Stimulated activated CD4-positive, alpha-beta T cell treated with anti-CD3 and anti-CD28 coated beads, Interleukin-1b, Interleukin-23, amount 100 ng/mL, for 1 hour (primary cell): ENCODE measurements around the gene LMX1B.

Experiments
- DNase-seq, 2 donors: peaks; one replicate each; pipeline ENCODE4 v3.0.0-alpha.2; 2020; ENCODE audit warnings: low read depth in 2 of 2

Gene LMX1B

GRCh38 chr9:126658201-126658825, 44.6 kb downstream of the LMX1B start:
- DNase-seq, result no peak

DNA sequence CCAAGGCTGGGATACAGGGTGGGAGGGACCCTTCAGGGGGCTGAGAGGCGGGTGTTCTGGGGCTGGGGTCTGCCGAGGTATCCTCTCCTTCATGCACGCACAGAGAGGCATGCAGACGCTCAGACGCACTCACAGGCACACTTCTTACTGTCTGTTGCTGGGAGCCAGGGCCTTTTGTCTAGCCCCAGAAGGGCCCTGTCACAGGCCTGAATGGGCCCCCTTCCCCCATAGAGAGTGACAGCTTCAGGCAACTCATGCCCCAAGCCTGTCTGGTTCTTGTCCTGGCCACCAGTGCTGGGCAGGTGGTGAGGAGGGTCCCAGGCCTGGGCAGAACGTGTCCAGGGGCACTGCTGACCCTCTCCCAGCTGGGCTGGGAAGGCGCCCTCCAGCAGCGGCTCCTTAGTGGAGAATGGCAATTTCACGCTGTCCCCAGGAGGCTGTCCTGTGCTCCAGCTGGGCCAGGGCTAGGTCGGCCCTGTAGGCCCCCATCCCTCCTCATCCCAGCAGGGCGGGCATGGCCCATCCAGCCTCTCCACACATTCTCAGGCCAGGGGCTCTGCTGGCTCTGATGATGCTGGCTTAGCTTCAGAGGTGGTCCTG, 45.3 kb downstream of the LMX1B start:
- DNase-seq, result no peak

DNA sequence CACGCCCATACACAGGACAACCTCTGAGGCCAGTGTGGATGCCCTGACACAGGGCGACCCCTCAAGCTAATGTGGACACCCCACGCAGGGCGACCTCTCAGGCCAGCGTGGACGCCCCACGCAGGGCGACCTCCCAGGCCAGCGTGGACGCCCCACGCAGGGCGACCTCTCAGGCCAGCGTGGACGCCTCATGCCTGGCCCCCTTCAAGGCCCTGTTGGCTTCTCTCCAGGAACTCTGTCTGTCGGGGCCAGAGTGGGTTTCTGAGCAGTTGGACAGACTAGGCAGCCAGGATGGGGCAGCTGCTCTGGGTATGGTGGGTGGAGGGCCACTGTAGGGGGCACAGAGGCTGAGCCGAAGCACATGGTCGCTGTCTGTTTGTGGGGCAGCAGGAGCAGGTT, 47.4 kb downstream of the LMX1B start:
- DNase-seq, result no peak

- no peak for DNase-seq
These were observed 48.0 kb downstream of the LMX1B start for GRCh38 chr9:126661521-126662251.

DNA sequence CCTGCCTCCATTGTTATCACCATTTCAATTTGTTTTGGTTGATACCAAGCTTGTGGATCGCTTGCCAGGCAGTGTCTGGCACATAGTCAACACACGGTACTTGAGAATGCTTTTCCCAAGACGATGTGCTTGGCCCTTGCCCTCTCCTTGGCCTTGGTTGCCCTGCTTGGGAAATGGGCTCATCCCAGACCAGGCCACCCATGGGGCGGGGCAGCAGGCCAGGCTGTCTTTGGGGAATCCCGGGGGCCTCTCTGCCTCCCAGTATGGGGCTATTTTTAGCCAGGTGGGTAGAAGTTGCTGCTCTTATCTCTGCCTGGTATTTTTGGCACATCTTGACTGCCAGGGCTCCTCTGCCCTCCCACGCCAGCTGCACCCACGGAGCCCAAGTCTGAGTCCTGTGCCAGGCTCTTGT, 49.9 kb downstream of the LMX1B start:
- DNase-seq, result no peak

- DNase-seq, result no peak
These were observed 51.3 kb downstream of the LMX1B start for GRCh38 chr9:126664900-126665643.

DNA sequence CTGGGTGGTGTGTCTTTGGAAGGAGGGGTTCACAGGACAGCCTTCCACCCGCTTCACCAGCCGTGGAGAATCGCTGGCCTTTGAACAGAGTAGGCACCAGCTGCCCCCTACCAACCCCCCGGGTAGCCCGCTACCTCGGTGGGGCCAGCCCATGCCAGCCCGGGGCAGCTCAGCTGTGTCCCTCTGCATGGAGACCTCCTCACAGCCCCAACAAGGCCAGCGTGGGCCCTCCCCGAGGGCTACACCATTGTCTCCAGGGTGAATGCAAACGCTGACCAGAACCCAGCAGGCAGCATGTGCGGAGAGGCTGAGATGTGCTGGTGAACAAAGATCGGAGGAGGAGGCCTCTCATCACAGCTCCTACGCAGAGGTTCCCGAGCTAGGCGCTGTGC, 51.9 kb downstream of the LMX1B start:
- DNase-seq, result no peak

DNA sequence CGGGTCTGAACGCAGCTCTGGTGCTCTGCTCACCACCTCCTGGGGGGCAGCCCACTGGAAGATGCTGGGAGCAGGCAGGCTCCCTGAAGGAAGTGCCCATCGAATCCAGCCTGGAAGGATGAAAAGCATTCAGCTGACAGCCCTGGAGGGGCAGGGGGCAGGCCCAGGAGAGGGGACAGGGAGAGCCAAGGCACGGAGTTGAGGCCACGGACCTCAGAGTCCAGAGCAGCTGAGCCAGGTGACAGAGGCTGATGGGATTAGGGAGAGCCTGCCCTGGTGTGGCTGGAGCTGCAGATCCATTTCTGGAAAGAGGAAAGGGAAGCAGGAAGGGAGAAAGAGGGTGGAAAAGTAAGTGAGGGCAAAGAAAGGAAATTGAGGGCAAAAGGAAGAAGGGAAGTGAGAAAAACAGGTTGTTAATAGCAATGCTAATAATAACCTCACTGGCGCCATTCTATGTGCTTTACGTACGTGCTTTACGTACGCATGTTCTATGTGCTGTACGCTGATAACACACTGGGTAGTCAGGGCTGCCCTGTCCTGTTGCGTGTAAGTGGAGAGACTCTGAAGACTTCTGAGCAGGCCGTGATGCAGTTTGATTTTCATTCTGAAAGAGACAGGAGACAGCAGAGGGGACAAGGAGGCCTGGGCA, 52.6 kb downstream of the LMX1B start:
- DNase-seq, result no peak

DNA sequence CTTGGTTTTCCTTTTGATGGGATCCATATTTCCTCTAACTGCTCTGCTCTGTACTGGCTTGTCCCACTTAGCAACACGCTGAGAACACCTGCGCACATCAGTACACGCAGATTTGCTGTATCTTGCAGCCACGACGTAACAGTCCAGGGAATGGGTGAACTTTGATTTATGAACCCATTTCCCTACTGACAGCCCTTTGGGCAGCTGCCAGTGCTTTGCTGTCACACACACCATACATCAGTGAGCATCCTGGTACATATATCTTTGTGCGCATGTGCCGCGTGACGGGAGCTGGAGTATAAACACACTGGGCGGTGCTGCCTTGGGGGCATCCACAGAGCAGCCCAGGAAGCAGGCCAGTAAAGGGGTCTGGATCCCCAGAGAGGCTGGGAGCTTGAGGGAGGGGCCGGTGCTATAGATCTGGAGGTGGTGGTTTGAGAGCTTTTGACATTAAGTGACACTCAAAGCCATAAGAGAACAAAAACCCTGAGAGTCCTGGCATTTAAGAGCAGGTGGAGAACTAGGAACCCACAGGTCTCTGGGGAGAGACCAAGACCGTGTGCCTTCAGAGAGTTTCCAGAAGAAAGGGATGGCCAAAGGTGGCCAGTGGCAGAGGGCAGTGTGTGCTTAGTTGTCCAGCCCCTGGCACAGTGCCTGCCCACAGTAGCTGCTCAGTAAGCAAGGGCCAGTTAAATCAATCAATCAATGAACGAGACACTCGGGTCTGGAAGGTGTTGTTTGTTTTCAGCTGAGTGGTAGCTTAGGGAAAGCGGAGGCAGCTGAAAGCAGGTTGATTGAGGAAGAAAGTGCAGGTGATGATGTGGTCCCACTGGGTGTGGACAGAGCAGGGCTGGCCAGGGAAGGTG, 53.7 kb downstream of the LMX1B start:
- no peak for DNase-seq

- no peak for DNase-seq
These were observed 54.3 kb downstream of the LMX1B start for GRCh38 chr9:126668058-126668457.

DNA sequence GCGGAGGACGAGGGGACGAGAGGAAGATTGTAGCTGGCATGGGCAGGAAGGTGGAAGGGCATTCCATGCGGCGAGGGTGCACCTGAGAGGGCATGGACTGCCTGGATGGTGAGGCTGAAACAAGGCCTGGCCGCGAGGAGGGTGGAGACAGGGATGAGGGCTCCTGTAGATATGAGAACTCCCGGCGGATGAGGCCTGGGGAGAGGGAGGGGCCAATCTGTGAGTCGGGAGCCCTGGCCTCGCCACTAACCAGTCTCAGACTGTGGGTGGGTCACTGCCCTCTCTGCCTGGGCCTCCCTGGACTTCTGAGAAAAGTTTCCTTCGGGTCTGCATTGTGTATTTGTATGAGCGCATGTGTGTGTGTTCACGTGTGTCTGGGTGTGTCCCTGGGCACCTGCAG, 55.4 kb downstream of the LMX1B start:
- DNase-seq, result no peak

DNA sequence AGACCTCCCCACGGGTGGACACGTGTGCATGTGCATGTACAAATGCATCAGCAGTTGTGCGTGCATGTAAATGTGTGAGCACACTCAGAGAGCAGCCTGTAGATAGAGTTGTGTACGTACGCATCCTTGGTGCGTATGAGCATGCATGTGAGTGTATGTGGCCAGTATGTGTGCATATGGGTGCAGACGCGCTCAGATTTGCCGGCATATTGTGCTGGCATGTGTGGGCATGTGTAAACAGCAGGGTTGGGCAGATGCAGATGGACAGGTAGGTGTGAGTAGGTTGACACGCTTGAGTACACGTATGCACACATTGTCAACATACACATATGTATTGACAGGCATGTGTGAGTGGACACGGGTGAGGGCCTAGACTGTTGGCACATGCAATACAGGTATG, 56.5 kb downstream of the LMX1B start:
- DNase-seq, result no peak

- no peak for DNase-seq
These were observed 57.7 kb downstream of the LMX1B start for GRCh38 chr9:126671381-126671831.

GRCh38 chr9:126671983-126672382, 58.3 kb downstream of the LMX1B start:
- DNase-seq, result no peak

DNA sequence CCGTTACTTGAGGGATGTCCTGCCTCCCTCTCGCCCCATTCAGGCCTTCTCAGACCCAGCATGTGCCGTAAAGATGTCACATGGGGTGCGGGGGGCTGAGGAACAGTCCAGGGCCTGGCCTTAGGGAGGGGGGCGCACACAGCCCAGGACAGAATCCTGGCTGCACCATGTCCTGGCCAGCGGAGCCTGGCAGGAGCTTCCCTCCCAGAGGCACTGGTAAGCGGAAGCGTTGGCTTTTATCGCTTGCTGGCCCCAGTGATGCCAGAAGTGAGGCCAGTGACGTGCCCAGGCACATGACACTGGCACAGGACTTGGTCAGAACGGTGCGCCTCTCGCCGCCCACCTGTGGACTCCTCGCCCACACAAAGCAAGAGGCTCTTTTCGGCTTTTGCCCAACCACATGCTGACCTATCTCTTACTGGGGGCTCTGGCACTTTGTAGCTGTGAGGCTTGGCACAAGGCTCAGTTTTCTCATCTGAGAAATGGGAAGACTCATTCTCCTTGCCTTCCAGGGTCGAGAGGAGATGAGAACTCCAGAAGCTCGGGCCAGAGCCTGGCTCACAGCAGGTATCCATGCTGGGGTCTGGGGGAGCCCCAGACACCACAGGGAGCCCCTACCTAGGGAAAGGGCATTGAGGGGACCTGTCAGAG, 59.0 kb downstream of the LMX1B start:
- DNase-seq, result no peak

DNA sequence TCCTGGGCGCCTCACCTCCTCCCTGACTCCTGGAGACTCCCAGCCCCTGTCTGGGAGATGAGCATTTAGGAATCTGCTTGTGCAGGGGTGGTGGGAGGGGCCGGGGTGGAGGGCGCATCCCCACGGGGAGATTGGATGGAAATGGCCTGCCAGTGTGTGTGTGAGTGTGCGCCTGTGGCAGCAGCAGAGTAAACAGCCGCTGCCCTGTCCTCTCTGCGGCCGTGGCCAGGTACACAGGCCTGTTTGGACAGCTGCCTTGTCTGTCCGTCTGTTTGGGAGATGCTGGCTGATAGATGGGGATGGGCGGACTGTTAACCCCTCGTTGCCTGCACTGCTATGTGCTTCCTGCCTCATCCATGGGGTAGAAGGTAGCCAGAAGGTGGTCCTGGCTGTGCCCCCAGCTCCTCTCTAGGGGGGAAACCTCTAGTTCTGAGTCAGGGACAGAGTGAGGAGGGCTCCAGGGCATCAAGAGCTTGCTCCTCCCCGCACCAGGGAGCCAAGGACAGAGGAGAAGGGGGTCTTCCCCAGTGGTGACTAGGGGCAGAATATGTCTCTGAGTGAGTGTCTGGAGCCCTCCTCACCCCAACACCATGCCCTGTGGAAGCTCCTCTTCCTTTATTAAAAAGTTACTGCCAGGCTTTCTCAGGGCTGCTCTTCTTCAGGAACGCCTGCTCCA, 60.1 kb downstream of the LMX1B start:
- no peak for DNase-seq

DNA sequence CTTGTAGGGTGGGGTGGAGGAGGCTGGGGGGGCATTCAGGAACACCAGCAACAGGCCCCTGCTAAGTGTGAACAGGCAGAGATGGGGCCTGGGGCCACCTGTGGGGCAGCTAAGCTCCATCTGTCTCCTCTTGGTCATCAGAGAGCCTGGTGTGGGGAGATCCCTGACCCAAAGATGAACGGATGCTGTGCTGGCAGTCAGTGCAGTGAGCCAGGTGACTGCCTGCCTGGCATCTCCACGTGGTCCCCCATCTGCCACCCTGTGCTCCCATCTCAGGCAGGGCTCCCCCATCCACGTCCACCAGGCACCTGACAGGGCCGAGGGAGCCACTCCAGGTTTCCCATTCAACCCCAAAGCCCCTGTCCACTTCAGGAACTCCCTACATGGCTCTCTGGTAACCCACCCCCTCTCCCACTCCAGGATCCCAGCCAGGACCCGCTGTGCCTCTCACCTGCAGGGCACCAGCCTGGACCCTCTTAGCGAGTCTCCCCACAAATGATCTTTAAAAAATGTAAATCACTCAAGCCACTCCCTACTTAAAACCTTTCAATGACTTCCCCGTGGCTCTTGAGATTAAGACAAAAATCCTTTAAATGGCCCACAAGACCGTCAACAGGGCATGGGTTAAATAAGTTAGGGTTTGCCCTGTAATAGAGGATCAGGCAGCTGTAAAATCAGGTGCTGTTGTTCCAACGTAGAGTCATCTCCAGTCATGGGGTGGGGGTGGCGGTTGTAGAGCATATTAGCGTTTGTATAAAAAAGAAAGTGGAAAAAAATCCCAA, 60.8 kb downstream of the LMX1B start:
- DNase-seq, result no peak

DNA sequence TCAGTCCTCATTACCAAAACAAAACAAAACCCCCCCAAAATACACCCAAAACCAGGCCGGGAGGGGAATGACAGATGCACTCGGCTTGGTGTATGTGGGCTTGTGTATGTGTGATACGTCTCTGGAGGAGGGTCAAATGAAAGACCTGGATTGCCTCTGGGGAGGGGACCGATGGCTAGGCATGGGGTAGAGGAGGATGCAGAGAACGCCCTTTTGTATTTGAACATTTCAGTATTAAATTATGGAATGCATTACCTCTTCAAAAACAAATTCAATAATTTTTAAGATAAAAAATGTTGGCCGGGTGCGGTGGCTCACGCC, 61.4 kb downstream of the LMX1B start:
- DNase-seq, result no peak

GRCh38 chr9:126676102-126676684, 62.5 kb downstream of the LMX1B start:
- no peak for DNase-seq
